Measurements from ENCODE around the gene CBARP. TPM values are rescaled to one million over a fixed set of nuclear protein-coding genes. Genes with fewer than 3 reads are reported as not detected.

Gene CBARP
- total RNA-seq, 1 experiment from 2014 or later = 28.4 TPM

DNA sequence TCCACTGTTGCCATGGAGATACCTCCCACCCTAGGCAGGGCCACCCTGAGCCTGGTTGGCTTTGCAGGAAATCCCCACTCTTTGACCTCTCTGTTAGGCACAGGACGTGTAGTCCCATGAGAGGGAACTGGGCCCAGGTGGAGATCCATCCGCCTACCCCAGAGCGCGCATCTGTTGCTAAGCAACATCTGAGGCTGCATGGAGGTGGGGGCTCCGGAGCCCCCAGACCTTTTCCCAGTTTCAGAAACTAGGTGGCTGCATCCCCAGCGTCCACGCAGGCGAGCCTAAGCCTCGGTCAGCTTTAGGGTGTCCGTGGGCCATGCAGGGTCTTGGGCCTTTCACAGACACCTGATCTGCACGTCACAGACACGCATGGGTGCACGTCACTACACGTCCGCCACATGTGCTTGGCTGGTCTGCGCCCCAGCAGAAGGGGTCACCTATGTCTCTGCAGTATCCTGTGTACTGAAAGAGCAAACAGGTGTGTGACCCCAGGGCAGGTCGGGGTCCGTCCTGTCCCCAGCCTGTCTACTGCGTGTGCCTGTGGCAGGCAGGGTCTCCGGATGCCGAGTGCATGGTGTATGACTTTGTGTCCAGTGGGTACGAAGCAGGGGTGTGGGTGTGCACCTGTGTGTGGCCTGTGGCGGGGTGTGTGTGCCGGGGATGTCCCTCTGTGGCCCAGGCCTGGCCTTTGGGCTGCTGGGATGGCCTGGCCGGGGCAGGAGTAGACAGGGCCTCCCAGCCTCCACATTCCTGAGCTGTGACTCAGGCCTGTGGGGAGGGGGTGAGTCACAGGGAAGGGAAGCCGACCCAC lies 27.2 kb upstream of the CBARP start:
- H4K5ac ChIP-seq (ENCODE audit: insufficient read length, low read depth, low read length) = no peak overlapping the region
- no peaks in the 10 kb centered on the region for H3K79me1 ChIP-seq (ENCODE audit: insufficient read depth, low read depth, low read length, poor library complexity, severe bottlenecking)
- no peak overlapping the region for H2BK20ac ChIP-seq (ENCODE audit: low read depth, low read length, poor library complexity, severe bottlenecking)
- H3K14ac ChIP-seq (ENCODE audit: insufficient read depth, low read length) = 0 out of 2 replicates have a peak overlapping the region, but pooled peaks have one; percentile 14
- peaks cover 31% of the 10 kb centered on the region for H3K23me2 ChIP-seq (ENCODE audit: insufficient read length, low read depth, low read length, poor library complexity, severe bottlenecking)
- H3K18ac ChIP-seq (ENCODE audit: insufficient read length, low read depth, low read length) = peak overlapping the region; percentile 29
- no peak overlapping the region for H2BK12ac ChIP-seq (ENCODE audit: insufficient read length, low read depth, low read length)
- Mint-ChIP-seq H3K9me3 (no peaks in the 10 kb centered on the region; a peak in 1 of 5 replicates), H3K27ac (peak overlapping the region; percentile 52 to 98 (median 91); a peak in 6 of 7 replicates), H3K4me1 (peaks cover 48 to 53% of the 10 kb centered on the region in 2 experiments), H3K27me3 (ENCODE audit: low read depth) (peaks cover 13% of the 10 kb centered on the region), H3K4me3 (peak overlapping the region; percentile 48 to 71), H3K36me3 (ENCODE audit: insufficient read depth in 1 of 3, low read depth in 3 of 3) (peaks cover under 1 to 15% (median 2%) of the 10 kb centered on the region in 3 experiments)
- no peaks in the 10 kb centered on the region for H3K9me3 ChIP-seq (ENCODE audit: control insufficient read depth, low read depth, low read length)
- no peaks in the 10 kb centered on the region for H4K20me1 ChIP-seq (ENCODE audit: control insufficient read depth, insufficient read depth, insufficient read length)
- peaks cover under 1% of the 10 kb centered on the region; the same call in 1 of the 2 replicates for H3K79me2 ChIP-seq (ENCODE audit: insufficient read depth, low read length)
- no peak overlapping the region for H3K27ac ChIP-seq (ENCODE audit: insufficient read length, low read depth, low read length)
- DNase-seq = peak; percentile 91
- no peak overlapping the region for H4K91ac ChIP-seq (ENCODE audit: insufficient read length, low read depth, low read length)
- no peak overlapping the region for H2BK15ac ChIP-seq (ENCODE audit: low read depth, low read length)
- H3K56ac ChIP-seq (ENCODE audit: insufficient read length, low read depth, low read length) = no peak overlapping the region
- H3K4me2 ChIP-seq (ENCODE audit: insufficient read depth, insufficient read length, low read length) = peak overlapping the region; percentile 45
- TF ChIP-seq, protein P1, sequence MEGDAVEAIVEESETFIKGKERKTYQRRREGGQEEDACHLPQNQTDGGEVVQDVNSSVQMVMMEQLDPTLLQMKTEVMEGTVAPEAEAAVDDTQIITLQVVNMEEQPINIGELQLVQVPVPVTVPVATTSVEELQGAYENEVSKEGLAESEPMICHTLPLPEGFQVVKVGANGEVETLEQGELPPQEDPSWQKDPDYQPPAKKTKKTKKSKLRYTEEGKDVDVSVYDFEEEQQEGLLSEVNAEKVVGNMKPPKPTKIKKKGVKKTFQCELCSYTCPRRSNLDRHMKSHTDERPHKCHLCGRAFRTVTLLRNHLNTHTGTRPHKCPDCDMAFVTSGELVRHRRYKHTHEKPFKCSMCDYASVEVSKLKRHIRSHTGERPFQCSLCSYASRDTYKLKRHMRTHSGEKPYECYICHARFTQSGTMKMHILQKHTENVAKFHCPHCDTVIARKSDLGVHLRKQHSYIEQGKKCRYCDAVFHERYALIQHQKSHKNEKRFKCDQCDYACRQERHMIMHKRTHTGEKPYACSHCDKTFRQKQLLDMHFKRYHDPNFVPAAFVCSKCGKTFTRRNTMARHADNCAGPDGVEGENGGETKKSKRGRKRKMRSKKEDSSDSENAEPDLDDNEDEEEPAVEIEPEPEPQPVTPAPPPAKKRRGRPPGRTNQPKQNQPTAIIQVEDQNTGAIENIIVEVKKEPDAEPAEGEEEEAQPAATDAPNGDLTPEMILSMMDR (conservative IDR thresholded peaks at IDR 0.05) = no peak
- WGBS (ENCODE audit: extremely low coverage, insufficient read length, low lambda C conversion rate) = no CpG with 5 or more reads among the region's 26 CpGs
- no peak overlapping the region for H3K23ac ChIP-seq (ENCODE audit: insufficient read length, low read depth, low read length)
- H3T11ph ChIP-seq (ENCODE audit: low read length) = no peak overlapping the region
- no peak overlapping the region for H2BK5ac ChIP-seq (ENCODE audit: insufficient read length, low read length)
- H4K8ac ChIP-seq (replicated peaks; ENCODE audit: insufficient read length, low read depth, low read length) = no peak overlapping the region
- H3K4me1 ChIP-seq (ENCODE audit: insufficient read depth, low read length) = peaks cover 4% of the 10 kb centered on the region; the same call in 1 of the 2 replicates
- H3K4ac ChIP-seq (ENCODE audit: low read depth, low read length) = no peak overlapping the region
- no peak overlapping the region for H2AFZ ChIP-seq (ENCODE audit: low read length)
- no peak overlapping the region for H3K9ac ChIP-seq (ENCODE audit: extremely low read depth, insufficient read length, low read length)
- no peaks in the 10 kb centered on the region for H3K27me3 ChIP-seq (ENCODE audit: insufficient read depth, low read length)
- H2BK120ac ChIP-seq (ENCODE audit: low read depth, low read length, poor library complexity, severe bottlenecking) = no peak overlapping the region
- H2AK5ac ChIP-seq (ENCODE audit: insufficient read length, low read length) = no peak overlapping the region

Data from H9 (cell line).